B cell (primary cell): ENCODE measurements around the gene PDXP. TPM values are rescaled to one million over a fixed set of nuclear protein-coding genes. Genes with fewer than 3 reads are reported as not detected.

ENCODE experiments used
- ATAC-seq: fragments of 200-7000 bp; cut with Tn5 transposase; one replicate; pipeline ENCODE4 v1.10.0; 2021; ENCODE audit warnings: low read depth, mild to moderate bottlenecking, moderate number of reproducible peaks, moderate library complexity
- CTCF ChIA-PET: fragments of 350-600 bp; sonication (Branson Sonifier 250); formaldehyde crosslinking; loops from one replicate; lab custom pipeline; 2021; ENCODE audit warnings: antibody characterized with exemption, inconsistent platforms; lab: Charles Lee
- POLR2A ChIA-PET: fragments of 350-600 bp; sonication (Branson Sonifier 250); formaldehyde crosslinking; loops from one replicate; lab custom pipeline; 2021; ENCODE audit warnings: antibody characterized with exemption; lab: Charles Lee
- DNase-seq: peaks from one replicate; pipeline ENCODE4 v3.0.0; 2013
- H2AFZ ChIP-seq: 2 replicates; pipeline ENCODE4 v1.6.1; 2012; ENCODE audit warnings: mild to moderate bottlenecking, low read depth, low read length; ENCODE audit not compliant: insufficient read depth, poor library complexity, severe bottlenecking
- H3K27ac ChIP-seq, 2 donors: 1 replicate in 1 of 2; 2 replicates in 1 of 2; pipeline ENCODE4 v1.5.1; 2012 to 2013; ENCODE audit warnings: low read length in 2 of 2, mild to moderate bottlenecking in 2 of 2, moderate library complexity in 1 of 2
- H3K27me3 ChIP-seq, 4 experiments: fragments of 200-600 bp in 1 of 4; sonication (generic) in 1 of 4; replicated peaks in 1 of 4; 1 replicate in 2 of 4; 2 replicates in 2 of 4; pipeline versions ENCODE4 v1.6.1 to v1.7.0; 2013 to 2016; ENCODE audit warnings: low read length in 3 of 4, mild to moderate bottlenecking in 2 of 4, mixed read lengths in 1 of 4, moderate library complexity in 1 of 4; ENCODE audit not compliant: insufficient read depth in 4 of 4, control insufficient read depth in 3 of 4; ENCODE audit errors: control extremely low read depth in 1 of 4
- H3K36me3 ChIP-seq, 2 experiments: replicated peaks in 1 of 2; 1 replicate in 1 of 2; 2 replicates in 1 of 2; pipeline versions ENCODE4 v1.6.1 to v1.7.1; 2013; ENCODE audit warnings: low read length in 1 of 2; ENCODE audit not compliant: insufficient read depth in 2 of 2, control insufficient read depth in 1 of 2; ENCODE audit errors: control extremely low read depth in 1 of 2, extremely low read depth in 1 of 2
- H3K4me1 ChIP-seq, 2 donors: fragments of 200-600 bp in 1 of 2; sonication (generic) in 1 of 2; 1 replicate in 1 of 2; 2 replicates in 1 of 2; pipeline versions ENCODE4 v1.5.1 to v1.6.1; 2013 to 2017; ENCODE audit warnings: low read length in 2 of 2; ENCODE audit not compliant: control insufficient read depth in 2 of 2, insufficient read depth in 2 of 2
- H3K4me2 ChIP-seq: replicated peaks from 2 replicates; pipeline ENCODE3; 2012; ENCODE audit warnings: mild to moderate bottlenecking, low read depth, low read length; ENCODE audit not compliant: poor library complexity, severe bottlenecking
- H3K4me3 ChIP-seq, 5 experiments: fragments of 200-600 bp in 1 of 5; sonication (generic) in 1 of 5; 1 replicate in 3 of 5; 2 replicates in 2 of 5; pipeline versions ENCODE4 v1.5.1 to v1.7.0; 2011 to 2016; ENCODE audit warnings: low read length in 4 of 5, mild to moderate bottlenecking in 4 of 5, low read depth in 2 of 5, control low read depth in 1 of 5, moderate library complexity in 1 of 5; ENCODE audit not compliant: insufficient read depth in 1 of 5; ENCODE audit errors: control extremely low read depth in 1 of 5, extremely low read depth in 1 of 5
- H3K79me2 ChIP-seq: fragments of 200-600 bp; sonication (generic); one replicate; pipeline ENCODE4 v1.6.0; 2016; ENCODE audit warnings: low read length; ENCODE audit not compliant: control insufficient read depth, insufficient read depth
- H3K9ac ChIP-seq: fragments of 200-600 bp; sonication (generic); 2 replicates; pipeline ENCODE4 v1.6.1; 2017; ENCODE audit warnings: mild to moderate bottlenecking, low read length, moderate library complexity
- H3K9me3 ChIP-seq, 3 donors: one replicate each; pipeline versions ENCODE4 v1.6.1 to v1.7.1; 2013; ENCODE audit warnings: low read length in 2 of 3; ENCODE audit not compliant: control insufficient read depth in 2 of 3, insufficient read depth in 1 of 3; ENCODE audit errors: control extremely low read depth in 1 of 3
- H4K20me1 ChIP-seq: 2 replicates; pipeline ENCODE4 v1.6.0; 2012; ENCODE audit warnings: mild to moderate bottlenecking, low read length; ENCODE audit not compliant: insufficient read depth, control insufficient read depth, poor library complexity, severe bottlenecking
- H3K27ac Mint-ChIP-seq: one replicate; pipeline ENCODE4 v1.8.0; 2021; ENCODE audit warnings: mixed read lengths
- H3K27me3 Mint-ChIP-seq: one replicate; pipeline ENCODE4 v1.8.0; 2021; ENCODE audit warnings: mixed read lengths
- H3K4me1 Mint-ChIP-seq: one replicate; pipeline ENCODE4 v1.8.0; 2021; ENCODE audit warnings: mixed read lengths
- H3K4me3 Mint-ChIP-seq: one replicate; pipeline ENCODE4 v1.8.0; 2021; ENCODE audit warnings: mixed read lengths
- H3K9me3 Mint-ChIP-seq: one replicate; pipeline ENCODE4 v1.8.0; 2022; ENCODE audit warnings: mixed read lengths; ENCODE audit not compliant: insufficient read depth
- EZH2 ChIP-seq: IDR thresholded peaks from 2 replicates; pipeline ENCODE4 v1.6.1; 2012; ENCODE audit warnings: borderline replicate concordance, low read depth, mild to moderate bottlenecking, moderate library complexity, low read length; ENCODE audit not compliant: insufficient read depth, poor library complexity, severe bottlenecking
- WGBS: methylation state at CpG from one replicate; pipeline ENCODE4 v1.1.5; 2013; ENCODE audit warnings: missing lambda C conversion rate; ENCODE audit not compliant: insufficient coverage; 5-methylcytosine and 5-hydroxymethylcytosine counted together
- intact Hi-C: fragments of 100-400 bp; cut with micrococcal nuclease; formaldehyde crosslinking; loops from one replicate; pipeline ENCODE4 v1.10.0; 2022
- polyA plus RNA-seq: library from polyadenylated mRNA; depleted of rRNA; stranded (reverse); fragments of >200 nt; gene quantifications from 2 replicates; pipeline ENCODE4 v1.2.3, GENCODE V29; 2012
- total RNA-seq, 2 donors: library from RNA; stranded (reverse); fragments of 120-200 nt in 1 of 2; gene quantifications; 1 replicate in 1 of 2; 2 replicates in 1 of 2; pipeline versions ENCODE4 v1.2.3 to v1.2.4, GENCODE V29; 2013 to 2022
- TF ChIP-seq, protein P1 (sequence below): fragments of 200-600 bp; IDR thresholded peaks from one replicate; pipeline ENCODE4 v1.8.0; 2022; ENCODE audit warnings: antibody characterized with exemption, mild to moderate bottlenecking

The PDXP gene
- total and polyA plus RNA-seq, 2 donors (not counting 1 experiment from before 2014, with no cell fraction given), result 16.6 to 17.5 TPM

DNA sequence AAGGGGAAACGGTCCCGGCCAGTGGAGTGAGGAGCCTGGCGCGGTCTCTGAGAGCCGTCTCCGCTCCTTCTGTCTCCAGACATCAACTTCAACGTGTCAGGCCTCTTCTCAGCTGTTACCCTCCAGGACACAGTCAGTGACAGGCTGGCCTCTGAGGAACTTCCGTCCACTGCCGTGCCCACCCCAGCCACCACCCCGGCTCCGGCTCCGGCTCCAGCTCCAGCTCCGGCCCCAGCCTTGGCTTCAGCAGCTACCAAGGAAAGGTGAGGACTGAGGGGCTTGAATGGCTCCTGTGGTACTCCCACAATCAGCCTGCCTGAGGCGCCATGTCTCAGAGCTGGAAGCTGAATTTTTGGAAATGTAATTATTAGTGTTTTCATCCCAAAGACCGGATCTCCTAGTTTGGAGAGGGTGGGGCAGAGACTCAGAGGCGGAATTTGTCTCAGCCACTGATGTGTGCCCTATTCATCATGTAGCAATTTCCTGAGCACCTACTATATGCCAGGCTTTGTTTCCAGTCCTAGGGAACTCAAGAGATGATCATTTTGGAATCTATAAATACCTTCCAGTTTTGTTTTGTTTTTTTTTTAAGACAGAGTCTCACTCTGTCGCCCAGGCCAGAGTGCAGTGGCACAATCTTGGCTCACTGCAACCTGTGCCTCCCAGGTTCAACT is 7.9 kb upstream of the PDXP start:
- 100% methylated on average over 6 of the region's 17 CpGs for WGBS
- H3K9me3 ChIP-seq, result no peaks in the 10 kb centered on the region
- DNase-seq, result no peak
- no peaks in the 10 kb centered on the region for H3K4me1 ChIP-seq
- H3K9me3 Mint-ChIP-seq, result no peaks in the 10 kb centered on the region
- H3K27me3 Mint-ChIP-seq, result no peaks in the 10 kb centered on the region
- no peaks in the 10 kb centered on the region for H3K27me3 ChIP-seq
- H3K4me2 ChIP-seq, result no peak overlapping the region
- TF ChIP-seq, protein P1, sequence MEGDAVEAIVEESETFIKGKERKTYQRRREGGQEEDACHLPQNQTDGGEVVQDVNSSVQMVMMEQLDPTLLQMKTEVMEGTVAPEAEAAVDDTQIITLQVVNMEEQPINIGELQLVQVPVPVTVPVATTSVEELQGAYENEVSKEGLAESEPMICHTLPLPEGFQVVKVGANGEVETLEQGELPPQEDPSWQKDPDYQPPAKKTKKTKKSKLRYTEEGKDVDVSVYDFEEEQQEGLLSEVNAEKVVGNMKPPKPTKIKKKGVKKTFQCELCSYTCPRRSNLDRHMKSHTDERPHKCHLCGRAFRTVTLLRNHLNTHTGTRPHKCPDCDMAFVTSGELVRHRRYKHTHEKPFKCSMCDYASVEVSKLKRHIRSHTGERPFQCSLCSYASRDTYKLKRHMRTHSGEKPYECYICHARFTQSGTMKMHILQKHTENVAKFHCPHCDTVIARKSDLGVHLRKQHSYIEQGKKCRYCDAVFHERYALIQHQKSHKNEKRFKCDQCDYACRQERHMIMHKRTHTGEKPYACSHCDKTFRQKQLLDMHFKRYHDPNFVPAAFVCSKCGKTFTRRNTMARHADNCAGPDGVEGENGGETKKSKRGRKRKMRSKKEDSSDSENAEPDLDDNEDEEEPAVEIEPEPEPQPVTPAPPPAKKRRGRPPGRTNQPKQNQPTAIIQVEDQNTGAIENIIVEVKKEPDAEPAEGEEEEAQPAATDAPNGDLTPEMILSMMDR, result no peak
- TF ChIP-seq EZH2, result no peak
- H3K27ac Mint-ChIP-seq, result no peak overlapping the region
- H3K36me3 ChIP-seq, result peaks cover 2 to 77% of the 10 kb centered on the region in 2 experiments
- H3K4me1 Mint-ChIP-seq, result no peaks in the 10 kb centered on the region
- no peak for ATAC-seq
- H4K20me1 ChIP-seq, result no peaks in the 10 kb centered on the region
- H3K27ac ChIP-seq, result no peak overlapping the region
- ChIA-PET CTCF (interaction anchor here (1.2 to 2.0 kb wide), 3 partner anchors 7 to 9 kb away, joined by 3 to 5 read pairs (median 3); partner anchors contain the start of gene PDXP), POLR2A (no interaction called here)
- peaks cover 24% of the 10 kb centered on the region for H3K79me2 ChIP-seq
- no peak overlapping the region for H3K4me3 ChIP-seq
- no peak overlapping the region for H3K4me3 Mint-ChIP-seq
- intact Hi-C loops, result no loop called here
- no peak overlapping the region for H3K9ac ChIP-seq
- no peak overlapping the region for H2AFZ ChIP-seq

GRCh38 chr22:37654563-37655251 is 3.8 kb upstream of the PDXP start:
- Histone ChIP-seq H3K9ac (no peak overlapping the region), H3K27me3 (no peaks in the 10 kb centered on the region), H2AFZ (no peak overlapping the region), H3K4me3 (no peak overlapping the region), H3K36me3 (peaks cover 0 to 43% of the 10 kb centered on the region in 2 experiments), H4K20me1 (no peaks in the 10 kb centered on the region), H3K4me2 (no peak overlapping the region), H3K79me2 (peaks cover 15% of the 10 kb centered on the region), H3K27ac (no peak overlapping the region), H3K4me1 (peaks cover 11 to 16% of the 10 kb centered on the region in 2 donors), H3K9me3 (no peaks in the 10 kb centered on the region)
- CTCF ChIA-PET, result interaction anchor here (1.5 to 22.6 kb wide), 3 partner anchors 10 to 27 kb away, joined by 4 to 462 read pairs (median 18); partner anchors contain the start of genes LGALS1 and NOL12
- no peaks in the 10 kb centered on the region for H3K27me3 Mint-ChIP-seq
- DNase-seq, result no peak
- ATAC-seq, result no peak
- POLR2A ChIA-PET, result interaction anchor here (0.6 kb wide), 1 partner anchor 20 kb away, joined by 11 read pairs; no protein-coding TSS in a partner anchor
- TF ChIP-seq EZH2, result no peak
- TF ChIP-seq, protein P1, result no peak
- H3K9me3 Mint-ChIP-seq, result no peaks in the 10 kb centered on the region
- H3K4me3 Mint-ChIP-seq, result no peak overlapping the region
- WGBS, result 81% methylated on average over 8 of the region's 14 CpGs
- H3K4me1 Mint-ChIP-seq, result peaks cover 18% of the 10 kb centered on the region
- H3K27ac Mint-ChIP-seq, result no peak overlapping the region
- intact Hi-C loops, result no loop called here
